ENCODE measurements around the gene PDE2A.

DNA sequence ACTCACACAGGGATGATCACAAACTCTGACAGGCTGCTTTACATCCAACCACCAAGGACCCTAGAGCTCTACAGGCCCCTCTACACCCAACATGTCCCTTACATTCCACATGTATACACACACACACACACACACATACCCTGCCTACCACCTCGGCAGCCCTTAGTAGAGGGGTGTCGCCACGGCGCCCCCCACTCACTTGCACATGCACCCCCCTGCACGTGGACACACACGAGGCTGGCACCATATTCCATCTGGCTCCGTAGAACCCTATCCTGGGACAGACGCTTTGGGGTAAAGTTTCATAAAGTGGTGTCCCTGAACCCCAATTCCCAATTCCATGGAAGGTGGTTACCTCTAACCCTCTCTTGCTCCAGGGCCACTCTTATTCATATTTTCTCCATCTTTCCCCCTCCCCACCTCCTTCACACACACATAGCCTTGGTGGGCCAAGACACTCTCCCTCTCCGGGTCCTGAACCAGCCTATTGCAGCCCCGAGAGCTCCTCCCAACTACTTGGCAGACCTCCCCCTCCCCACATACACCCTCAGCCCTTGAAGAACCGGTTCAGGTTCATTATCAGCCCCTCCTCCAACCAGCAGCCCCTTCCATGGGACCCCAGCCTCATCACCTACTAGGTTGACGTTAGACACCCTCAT, 809 bp downstream of the PDE2A start:
- TF ChIP-seq, protein P1, sequence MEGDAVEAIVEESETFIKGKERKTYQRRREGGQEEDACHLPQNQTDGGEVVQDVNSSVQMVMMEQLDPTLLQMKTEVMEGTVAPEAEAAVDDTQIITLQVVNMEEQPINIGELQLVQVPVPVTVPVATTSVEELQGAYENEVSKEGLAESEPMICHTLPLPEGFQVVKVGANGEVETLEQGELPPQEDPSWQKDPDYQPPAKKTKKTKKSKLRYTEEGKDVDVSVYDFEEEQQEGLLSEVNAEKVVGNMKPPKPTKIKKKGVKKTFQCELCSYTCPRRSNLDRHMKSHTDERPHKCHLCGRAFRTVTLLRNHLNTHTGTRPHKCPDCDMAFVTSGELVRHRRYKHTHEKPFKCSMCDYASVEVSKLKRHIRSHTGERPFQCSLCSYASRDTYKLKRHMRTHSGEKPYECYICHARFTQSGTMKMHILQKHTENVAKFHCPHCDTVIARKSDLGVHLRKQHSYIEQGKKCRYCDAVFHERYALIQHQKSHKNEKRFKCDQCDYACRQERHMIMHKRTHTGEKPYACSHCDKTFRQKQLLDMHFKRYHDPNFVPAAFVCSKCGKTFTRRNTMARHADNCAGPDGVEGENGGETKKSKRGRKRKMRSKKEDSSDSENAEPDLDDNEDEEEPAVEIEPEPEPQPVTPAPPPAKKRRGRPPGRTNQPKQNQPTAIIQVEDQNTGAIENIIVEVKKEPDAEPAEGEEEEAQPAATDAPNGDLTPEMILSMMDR (IDR thresholded peaks at IDR 0.05): no peak
- TF ChIP-seq EZH2 (IDR thresholded peaks at IDR 0.05; ENCODE audit: borderline replicate concordance, insufficient read depth, low read depth, low read length, poor library complexity, severe bottlenecking): no peak

Data from B cell (primary cell).